K562 (cell line): ENCODE measurements around the gene PRXL2B. TPM values are rescaled to one million over a fixed set of nuclear protein-coding genes. Genes with fewer than 3 reads are reported as not detected.

Experiments used
- BRCA1 ChIP-seq, 2 experiments: fragments of 450-650 bp in 1 of 2; sonication (generic) in 1 of 2; formaldehyde crosslinking in 1 of 2; IDR thresholded peaks; 2 replicates each; pipeline versions ENCODE4 v1.5.0 to v1.6.1; 2017 to 2020; ENCODE audit warnings: mild to moderate bottlenecking in 1 of 2, missing genetic modification reagents in 1 of 2
- ETV1 ChIP-seq: fragments of 450-650 bp; conservative IDR thresholded peaks from 2 replicates; pipeline ENCODE4 v1.6.1; 2016; ENCODE audit warnings: missing genetic modification characterization, control low read depth, low read depth, missing compliant biosample characterization
- GABPB1 ChIP-seq: sonication (generic); formaldehyde crosslinking; IDR thresholded peaks from 2 replicates; pipeline ENCODE4 v1.8.0; 2022; ENCODE audit warnings: mild to moderate bottlenecking, missing genetic modification reagents
- IFI16 ChIP-seq: fragments of 250-450 bp; sonication (Bioruptor Pico); IDR thresholded peaks from 2 replicates; pipeline ENCODE4 v2.1.2; 2022; ENCODE audit warnings: mild to moderate bottlenecking, inconsistent platforms
- MIER1 ChIP-seq: fragments of 450-650 bp; IDR thresholded peaks from 2 replicates; pipeline ENCODE4 v1.6.1; 2016; ENCODE audit warnings: antibody characterized with exemption, mild to moderate bottlenecking, low read depth
- NR2C2 ChIP-seq, 2 experiments: fragments of 200-800 bp in 1 of 2; sonication (Bioruptor generic) in 1 of 2; sonication (generic) in 1 of 2; formaldehyde crosslinking in 1 of 2; IDR thresholded peaks; 2 replicates each; pipeline versions ENCODE4 v1.6.1 to v1.8.0; 2016 to 2022; ENCODE audit warnings: mild to moderate bottlenecking in 1 of 2, missing compliant biosample characterization in 1 of 2, missing genetic modification characterization in 1 of 2, missing genetic modification reagents in 1 of 2
- NUFIP1 ChIP-seq: fragments of 450-650 bp; IDR thresholded peaks from 2 replicates; pipeline ENCODE4 v1.6.1; 2018; ENCODE audit not compliant: partially characterized antibody
- PML ChIP-seq: IDR thresholded peaks from 2 replicates; pipeline ENCODE4 v1.6.1; 2012; ENCODE audit warnings: low read length, inconsistent platforms
- POLR2B ChIP-seq: fragments of 450-650 bp; IDR thresholded peaks from 2 replicates; pipeline ENCODE4 v1.6.1; 2018; ENCODE audit warnings: low read depth; ENCODE audit not compliant: partially characterized antibody
- RAD21 ChIP-seq, 2 experiments: fragments of 250-450 bp in 1 of 2; fragments of 450-650 bp in 1 of 2; sonication (Bioruptor Pico) in 1 of 2; formaldehyde crosslinking in 1 of 2; IDR thresholded peaks in 1 of 2; conservative IDR thresholded peaks in 1 of 2; 2 replicates each; pipeline versions ENCODE4 v1.4.0 to v1.8.0; 2020 to 2022; ENCODE audit warnings: mild to moderate bottlenecking in 2 of 2, moderate library complexity in 1 of 2
- RBBP5 ChIP-seq: fragments of 200-600 bp; sonication (generic); IDR thresholded peaks from 2 replicates; pipeline ENCODE4 v1.6.1; 2012; ENCODE audit warnings: borderline replicate concordance, mild to moderate bottlenecking, low read length, control low read depth, inconsistent platforms; ENCODE audit not compliant: insufficient read depth, poor library complexity, severe bottlenecking
- RCOR1 ChIP-seq, 2 experiments: IDR thresholded peaks; 2 replicates each; pipeline ENCODE4 v1.6.1; 2012; ENCODE audit warnings: low read depth in 2 of 2, low read length in 2 of 2, borderline replicate concordance in 1 of 2, improper control_type of control experiment in 1 of 2
- ZBTB17 ChIP-seq: fragments of 450-650 bp; formaldehyde crosslinking; IDR thresholded peaks from 2 replicates; pipeline ENCODE4 v1.4.0; 2020; ENCODE audit warnings: mild to moderate bottlenecking
- ZC3H4 ChIP-seq: sonication (generic); formaldehyde crosslinking; IDR thresholded peaks from 2 replicates; pipeline ENCODE4 v1.9.0; 2021; ENCODE audit warnings: missing genetic modification reagents, borderline replicate concordance
- ZFX ChIP-seq: sonication (generic); formaldehyde crosslinking; IDR thresholded peaks from 2 replicates; pipeline ENCODE4 v1.8.0; 2022; ENCODE audit warnings: mild to moderate bottlenecking, missing genetic modification reagents, moderate library complexity
- ZNF124 ChIP-seq: sonication (generic); formaldehyde crosslinking; IDR thresholded peaks from 2 replicates; pipeline ENCODE4 v1.8.1; 2022; ENCODE audit warnings: missing genetic modification reagents
- ZNF140 ChIP-seq: fragments of 250-450 bp; sonication (Bioruptor Pico); IDR thresholded peaks from 2 replicates; pipeline ENCODE4 v1.8.0; 2021; ENCODE audit warnings: moderate library complexity, mild to moderate bottlenecking, inconsistent platforms
- polyA plus RNA-seq, 8 experiments: library from polyadenylated mRNA; depleted of rRNA in 4 of 8; stranded (reverse) in 5 of 8; unstranded in 3 of 8; fragments of >200 nt; fragmentation: Nextera tagmentation in 2 of 8; fragmentation: Illumina TruSeq in 1 of 8; extraction: Ambion mirVana in 2 of 8; extraction: Trizol in 1 of 8; gene quantifications; 2 replicates each; pipeline versions ENCODE4 v1.2.1 to v1.2.3, GENCODE V29; 2011 to 2014; ENCODE audit warnings: inconsistent platforms in 1 of 8, missing spikeins in 1 of 8
- total RNA-seq, 7 experiments: library from RNA; depleted of rRNA in 6 of 7; stranded (reverse); fragments of >200 nt in 6 of 7; fragmentation: Illumina TruSeq in 2 of 7; extraction: Trizol in 2 of 7; gene quantifications; 2 replicates each; pipeline versions ENCODE4 v1.2.1 to v1.2.3, GENCODE V29; 2011 to 2021; ENCODE audit warnings: low replicate concordance in 1 of 7
- TF ChIP-seq, protein P1 (sequence below): fragments of 250-450 bp; sonication (Bioruptor Pico); IDR thresholded peaks from 2 replicates; pipeline ENCODE4 v1.4.0; 2020
- TF ChIP-seq, protein P2 (sequence below): fragments of 200-800 bp; sonication (Bioruptor generic); IDR thresholded peaks from 2 replicates; pipeline ENCODE4 v1.6.1; 2017; ENCODE audit warnings: missing genetic modification characterization, missing compliant biosample characterization
- TF ChIP-seq, protein P3 (sequence below): fragments of 450-650 bp; IDR thresholded peaks from 2 replicates; pipeline ENCODE4 v1.6.1; 2017; ENCODE audit warnings: antibody characterized with exemption

The PRXL2B gene
- total and polyA plus RNA-seq, 9 of the 15 experiments (the other 6 are each of a cell fraction or from before 2014, with no cell fraction given): 0.99 to 25.3 (median 11.8) TPM

DNA sequence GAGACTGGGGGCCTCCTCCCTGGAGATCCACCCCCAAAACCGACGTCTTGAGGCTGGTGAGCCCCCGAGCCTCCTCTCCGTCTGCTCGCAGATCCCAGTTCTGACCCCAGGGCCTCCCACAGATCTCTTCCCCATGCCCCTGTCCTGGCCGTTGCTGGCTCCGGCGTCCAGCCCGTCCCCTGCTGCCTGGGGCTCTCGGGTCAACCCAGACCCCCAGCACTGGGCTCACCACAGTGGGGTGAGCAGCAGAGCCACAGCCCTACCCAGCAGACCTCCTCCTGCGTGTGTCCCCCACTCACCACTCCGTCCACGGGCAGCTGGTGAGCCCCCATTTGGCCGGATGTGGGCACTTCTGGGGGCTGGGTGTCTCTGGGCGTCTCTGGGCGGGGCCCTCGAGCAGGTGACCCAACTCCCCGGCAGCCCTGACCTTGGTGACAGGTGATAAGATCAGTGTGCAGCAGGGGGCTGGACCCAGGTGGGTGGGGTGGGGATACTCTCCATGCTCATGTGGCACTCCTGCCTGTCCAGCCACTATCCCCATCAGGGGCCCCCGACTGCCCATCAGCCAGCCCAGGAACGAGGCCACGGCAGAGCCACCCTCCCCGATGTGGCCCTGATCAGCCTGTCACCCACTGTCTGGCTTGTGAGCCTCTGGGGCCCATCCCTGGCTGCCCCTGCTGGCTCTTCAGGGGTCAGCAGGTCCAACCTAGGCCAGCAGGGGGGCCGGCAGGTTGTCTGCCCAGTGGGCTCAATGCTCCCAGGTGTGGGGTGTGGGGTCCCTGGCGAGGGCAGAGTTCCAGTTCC, 29.7 kb upstream of the PRXL2B start (continued):
- TF ChIP-seq NR2C2 (CRISPR knock-in tag; IDR thresholded peaks at IDR 0.05): no peak
- peak; percentile 68 for TF ChIP-seq NR2C2 (tag; IDR thresholded peaks at IDR 0.05)
- no peak for TF ChIP-seq POLR2B
- no peak for TF ChIP-seq ZNF140 (CRISPR knock-in tag)
- TF ChIP-seq GABPB1 (CRISPR knock-in tag): peak; percentile 54; the same call in 1 of the 2 replicates
- TF ChIP-seq IFI16 (CRISPR knock-in tag): no peak
- peak; percentile 63 for TF ChIP-seq ETV1 (tag)
- no peak for TF ChIP-seq MIER1
- no peak for TF ChIP-seq NUFIP1
- TF ChIP-seq, protein P1, sequence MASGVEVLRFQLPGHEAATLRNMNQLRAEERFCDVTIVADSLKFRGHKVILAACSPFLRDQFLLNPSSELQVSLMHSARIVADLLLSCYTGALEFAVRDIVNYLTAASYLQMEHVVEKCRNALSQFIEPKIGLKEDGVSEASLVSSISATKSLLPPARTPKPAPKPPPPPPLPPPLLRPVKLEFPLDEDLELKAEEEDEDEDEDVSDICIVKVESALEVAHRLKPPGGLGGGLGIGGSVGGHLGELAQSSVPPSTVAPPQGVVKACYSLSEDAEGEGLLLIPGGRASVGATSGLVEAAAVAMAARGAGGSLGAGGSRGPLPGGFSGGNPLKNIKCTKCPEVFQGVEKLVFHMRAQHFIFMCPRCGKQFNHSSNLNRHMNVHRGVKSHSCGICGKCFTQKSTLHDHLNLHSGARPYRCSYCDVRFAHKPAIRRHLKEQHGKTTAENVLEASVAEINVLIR: no peak
- TF ChIP-seq BRCA1 (IDR thresholded peaks at IDR 0.05): no peak
- no peak for TF ChIP-seq BRCA1 (CRISPR knock-in tag; IDR thresholded peaks at IDR 0.05)
- TF ChIP-seq ZBTB17 (CRISPR knock-in tag): 0 out of 2 replicates have a peak, but pooled peaks have one; percentile 24
- TF ChIP-seq ZC3H4: no peak
- TF ChIP-seq RBBP5: peak; percentile 14
- TF ChIP-seq ZNF124 (CRISPR knock-in tag): no peak
- TF ChIP-seq, protein P2, sequence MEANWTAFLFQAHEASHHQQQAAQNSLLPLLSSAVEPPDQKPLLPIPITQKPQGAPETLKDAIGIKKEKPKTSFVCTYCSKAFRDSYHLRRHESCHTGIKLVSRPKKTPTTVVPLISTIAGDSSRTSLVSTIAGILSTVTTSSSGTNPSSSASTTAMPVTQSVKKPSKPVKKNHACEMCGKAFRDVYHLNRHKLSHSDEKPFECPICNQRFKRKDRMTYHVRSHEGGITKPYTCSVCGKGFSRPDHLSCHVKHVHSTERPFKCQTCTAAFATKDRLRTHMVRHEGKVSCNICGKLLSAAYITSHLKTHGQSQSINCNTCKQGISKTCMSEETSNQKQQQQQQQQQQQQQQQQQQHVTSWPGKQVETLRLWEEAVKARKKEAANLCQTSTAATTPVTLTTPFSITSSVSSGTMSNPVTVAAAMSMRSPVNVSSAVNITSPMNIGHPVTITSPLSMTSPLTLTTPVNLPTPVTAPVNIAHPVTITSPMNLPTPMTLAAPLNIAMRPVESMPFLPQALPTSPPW (CRISPR knock-in tag): peak; percentile 23; the same call in 1 of the 2 replicates
- 0 out of 4 replicates have a peak, but pooled peaks of 1 of the 2 experiments have one; percentile 3 for TF ChIP-seq RAD21 (CRISPR knock-in tag; conservative IDR thresholded peaks at IDR 0.05 in 1 of 2, IDR thresholded peaks at IDR 0.05 in 1 of 2)
- TF ChIP-seq, protein P3, sequence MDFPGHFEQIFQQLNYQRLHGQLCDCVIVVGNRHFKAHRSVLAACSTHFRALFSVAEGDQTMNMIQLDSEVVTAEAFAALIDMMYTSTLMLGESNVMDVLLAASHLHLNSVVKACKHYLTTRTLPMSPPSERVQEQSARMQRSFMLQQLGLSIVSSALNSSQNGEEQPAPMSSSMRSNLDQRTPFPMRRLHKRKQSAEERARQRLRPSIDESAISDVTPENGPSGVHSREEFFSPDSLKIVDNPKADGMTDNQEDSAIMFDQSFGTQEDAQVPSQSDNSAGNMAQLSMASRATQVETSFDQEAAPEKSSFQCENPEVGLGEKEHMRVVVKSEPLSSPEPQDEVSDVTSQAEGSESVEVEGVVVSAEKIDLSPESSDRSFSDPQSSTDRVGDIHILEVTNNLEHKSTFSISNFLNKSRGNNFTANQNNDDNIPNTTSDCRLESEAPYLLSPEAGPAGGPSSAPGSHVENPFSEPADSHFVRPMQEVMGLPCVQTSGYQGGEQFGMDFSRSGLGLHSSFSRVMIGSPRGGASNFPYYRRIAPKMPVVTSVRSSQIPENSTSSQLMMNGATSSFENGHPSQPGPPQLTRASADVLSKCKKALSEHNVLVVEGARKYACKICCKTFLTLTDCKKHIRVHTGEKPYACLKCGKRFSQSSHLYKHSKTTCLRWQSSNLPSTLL: no peak
- TF ChIP-seq RCOR1 (IDR thresholded peaks at IDR 0.05; ENCODE audit: borderline replicate concordance in 1 of 2, low read depth in 2 of 2, low read length in 2 of 2): no peak
- TF ChIP-seq PML: no peak
- TF ChIP-seq ZFX (CRISPR knock-in tag): peak; percentile 51
